ENCODE data around the gene MEGF8. TPM values are rescaled to one million over a fixed set of nuclear protein-coding genes. Genes with fewer than 3 reads are reported as not detected.

Gene MEGF8
- total and polyA plus RNA-seq, 9 of the 15 experiments (the other 6 are each of a cell fraction or from before 2014, with no cell fraction given) = 0.28 to 13.1 (median 3.0) TPM

- no peak for TF ChIP-seq ID3 (CRISPR knock-in tag; IDR thresholded peaks at IDR 0.05)
- 0 out of 2 replicates have a peak, but pooled peaks have one; percentile 26 for TF ChIP-seq ID3 (tag; IDR thresholded peaks at IDR 0.05)
- no peak for TF ChIP-seq TFAM (CRISPR knock-in tag; conservative IDR thresholded peaks at IDR 0.05)
- no peak for TF ChIP-seq FOXA1 (IDR thresholded peaks at IDR 0.05; ENCODE audit: borderline replicate concordance)
- TF ChIP-seq ERF (CRISPR knock-in tag; IDR thresholded peaks at IDR 0.05) = 0 out of 2 replicates have a peak, but pooled peaks have one; percentile 32
- TF ChIP-seq ZFP1 (CRISPR knock-in tag; IDR thresholded peaks at IDR 0.05) = no peak
- no peak for TF ChIP-seq THAP12 (CRISPR knock-in tag; IDR thresholded peaks at IDR 0.05)
- no peak for TF ChIP-seq CHD4 (IDR thresholded peaks at IDR 0.05; ENCODE audit: insufficient read depth, insufficient replicate concordance, low read depth, low read length, poor library complexity, severe bottlenecking)
- TF ChIP-seq KLF1 (tag; IDR thresholded peaks at IDR 0.05) = no peak
- TF ChIP-seq SRSF7 (optimal IDR thresholded peaks at IDR 0.05; ENCODE audit: low read depth, low read length) = no peak
- TF ChIP-seq NBN (IDR thresholded peaks at IDR 0.05; ENCODE audit: low read depth) = peak; percentile 68; the same call in 1 of the 2 replicates
- peak; percentile 42 for TF ChIP-seq TEAD4 (IDR thresholded peaks at IDR 0.05; ENCODE audit: low read length)
- TF ChIP-seq TEAD4 (CRISPR knock-in tag; IDR thresholded peaks at IDR 0.05; ENCODE audit: borderline replicate concordance) = no peak
- 0 out of 4 replicates have a peak, but pooled peaks of 1 of the 2 experiments have one; percentile 30 for TF ChIP-seq BCLAF1 (IDR thresholded peaks at IDR 0.05; ENCODE audit: borderline replicate concordance in 1 of 2, control insufficient read depth in 1 of 2, low read depth in 2 of 2, low read length in 1 of 2)
- no peak for TF ChIP-seq PPARD (CRISPR knock-in tag; IDR thresholded peaks at IDR 0.05)
- no peak for TF ChIP-seq JUN (IDR thresholded peaks at IDR 0.05; ENCODE audit: borderline replicate concordance, low read depth, low read length)
- no peak for TF ChIP-seq JUN (CRISPR knock-in tag; IDR thresholded peaks at IDR 0.05; ENCODE audit: borderline replicate concordance)
- TF ChIP-seq L3MBTL2 (IDR thresholded peaks at IDR 0.05) = peak; percentile 35; the same call in 1 of the 2 replicates
- peak; percentile 49; the same call in 1 of the 2 replicates for TF ChIP-seq DPF2 (IDR thresholded peaks at IDR 0.05)
- no peak for TF ChIP-seq STAG1 (CRISPR knock-in tag; IDR thresholded peaks at IDR 0.05; ENCODE audit: borderline replicate concordance)
- TF ChIP-seq ZNF263 (CRISPR knock-in tag; IDR thresholded peaks at IDR 0.05; ENCODE audit: borderline replicate concordance) = no peak
- peak; percentile 22 to 73; a peak in 3 of 4 replicates for TF ChIP-seq KDM1A (IDR thresholded peaks at IDR 0.05)
- TF ChIP-seq ESRRA (IDR thresholded peaks at IDR 0.05; ENCODE audit: borderline replicate concordance, low read depth) = 0 out of 2 replicates have a peak, but pooled peaks have one; percentile 72
These were observed 654 bp upstream of the MEGF8 start (continued) for GRCh38 chr19:42324655-42325307.

Data from K562 (cell line).